ENCODE results near the gene THSD8. TPM values are rescaled to one million over a fixed set of nuclear protein-coding genes. Genes with fewer than 3 reads are reported as not detected.

THSD8 gene
- total RNA-seq, 1 donor from 2014 or later, result 14.2 TPM

DNA sequence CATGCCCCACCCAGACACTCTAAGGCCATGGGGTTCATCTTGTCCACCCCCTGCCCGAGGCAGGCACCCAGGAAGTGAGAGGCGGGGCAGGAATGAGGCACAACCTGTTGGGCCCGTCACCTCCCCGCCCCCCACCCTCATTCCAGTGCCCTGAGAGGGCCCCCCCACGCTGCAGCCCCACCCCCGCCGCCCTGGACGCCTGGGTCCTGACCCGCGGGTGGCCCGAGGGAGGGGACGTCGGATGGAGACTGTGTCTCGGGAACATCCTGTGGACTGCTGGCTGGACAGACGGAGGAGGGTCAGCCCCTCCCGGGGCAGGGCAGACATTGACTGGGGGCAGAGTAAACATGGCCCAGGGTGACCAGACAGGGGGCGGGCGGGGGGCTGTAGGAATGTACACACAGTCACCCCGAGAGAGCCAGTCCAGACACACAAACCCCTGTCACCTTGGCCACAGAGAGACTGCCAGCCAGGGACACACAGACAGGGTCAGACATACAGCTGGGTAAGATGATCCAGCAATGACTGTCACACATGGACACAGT is 17.9 kb upstream of the THSD8 start:
- TF ChIP-seq, protein P1, sequence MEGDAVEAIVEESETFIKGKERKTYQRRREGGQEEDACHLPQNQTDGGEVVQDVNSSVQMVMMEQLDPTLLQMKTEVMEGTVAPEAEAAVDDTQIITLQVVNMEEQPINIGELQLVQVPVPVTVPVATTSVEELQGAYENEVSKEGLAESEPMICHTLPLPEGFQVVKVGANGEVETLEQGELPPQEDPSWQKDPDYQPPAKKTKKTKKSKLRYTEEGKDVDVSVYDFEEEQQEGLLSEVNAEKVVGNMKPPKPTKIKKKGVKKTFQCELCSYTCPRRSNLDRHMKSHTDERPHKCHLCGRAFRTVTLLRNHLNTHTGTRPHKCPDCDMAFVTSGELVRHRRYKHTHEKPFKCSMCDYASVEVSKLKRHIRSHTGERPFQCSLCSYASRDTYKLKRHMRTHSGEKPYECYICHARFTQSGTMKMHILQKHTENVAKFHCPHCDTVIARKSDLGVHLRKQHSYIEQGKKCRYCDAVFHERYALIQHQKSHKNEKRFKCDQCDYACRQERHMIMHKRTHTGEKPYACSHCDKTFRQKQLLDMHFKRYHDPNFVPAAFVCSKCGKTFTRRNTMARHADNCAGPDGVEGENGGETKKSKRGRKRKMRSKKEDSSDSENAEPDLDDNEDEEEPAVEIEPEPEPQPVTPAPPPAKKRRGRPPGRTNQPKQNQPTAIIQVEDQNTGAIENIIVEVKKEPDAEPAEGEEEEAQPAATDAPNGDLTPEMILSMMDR (IDR thresholded peaks at IDR 0.05; ENCODE audit: unreplicated experiment), result no peak
- no peaks in the 10 kb centered on the region for H3K36me3 Mint-ChIP-seq (ENCODE audit: low read depth, unreplicated experiment)
- peak overlapping the region; percentile 84 for H3K4me3 Mint-ChIP-seq (ENCODE audit: unreplicated experiment)
- H3K27ac Mint-ChIP-seq (ENCODE audit: unreplicated experiment), result peak overlapping the region; percentile 95
- H3K4me1 Mint-ChIP-seq (ENCODE audit: unreplicated experiment), result peaks cover 22% of the 10 kb centered on the region
- peaks cover 15% of the 10 kb centered on the region for H3K27me3 Mint-ChIP-seq (ENCODE audit: unreplicated experiment)
- no peaks in the 10 kb centered on the region for H3K9me3 Mint-ChIP-seq (ENCODE audit: unreplicated experiment)
- no peak for DNase-seq (ENCODE audit: low spot score)

DNA sequence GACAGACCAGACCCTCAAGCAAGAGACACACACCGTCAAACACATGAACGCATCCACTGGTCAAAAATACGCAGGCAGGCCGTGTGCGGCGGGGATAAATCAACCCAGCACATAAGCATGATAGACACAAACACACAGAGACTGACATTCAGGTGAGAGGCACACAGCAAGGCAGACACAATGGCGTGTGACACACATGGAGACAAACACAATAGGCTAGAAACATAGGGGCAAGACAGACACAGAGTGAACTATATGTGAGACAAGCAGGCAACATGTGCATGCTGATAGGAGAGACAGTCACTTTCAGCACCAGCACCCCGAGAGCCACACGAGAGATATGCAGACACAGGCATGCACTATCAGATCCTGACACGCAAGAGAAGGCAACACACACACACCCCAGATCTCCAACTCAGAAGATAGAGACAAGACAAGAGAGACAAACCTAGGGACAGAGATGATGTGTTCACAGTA is 17.4 kb upstream of the THSD8 start:
- DNase-seq (ENCODE audit: low spot score), result no peak
- Mint-ChIP-seq H3K27me3 (ENCODE audit: unreplicated experiment) (peaks cover 16% of the 10 kb centered on the region), H3K36me3 (ENCODE audit: low read depth, unreplicated experiment) (no peaks in the 10 kb centered on the region), H3K4me1 (ENCODE audit: unreplicated experiment) (peaks cover 21% of the 10 kb centered on the region), H3K27ac (ENCODE audit: unreplicated experiment) (no peak overlapping the region), H3K4me3 (ENCODE audit: unreplicated experiment) (no peak overlapping the region), H3K9me3 (ENCODE audit: unreplicated experiment) (no peaks in the 10 kb centered on the region)
- TF ChIP-seq, protein P1 (IDR thresholded peaks at IDR 0.05; ENCODE audit: unreplicated experiment), result no peak

DNA sequence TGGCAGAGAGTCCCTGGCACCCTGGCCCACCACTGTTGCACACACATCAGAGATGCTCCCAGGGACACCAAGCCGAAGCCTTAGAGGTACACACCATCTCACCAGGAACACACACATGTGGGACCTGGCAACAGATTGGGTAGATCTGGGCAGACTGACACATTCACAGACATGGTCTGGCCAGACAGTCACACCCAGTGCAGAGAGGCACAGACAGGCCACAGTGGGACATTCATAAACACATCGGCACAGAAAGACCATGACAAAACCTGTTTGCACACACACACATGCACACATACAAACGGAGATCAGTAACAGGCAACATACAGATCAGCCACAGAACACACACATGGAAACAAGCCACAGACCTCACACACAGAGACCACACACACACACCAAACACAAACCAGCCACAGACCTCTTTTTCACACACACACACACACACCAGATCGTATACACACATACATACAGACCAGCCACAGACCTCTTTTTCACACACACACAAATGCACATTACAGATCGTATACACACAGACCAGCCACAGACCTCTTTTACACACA is 16.9 kb upstream of the THSD8 start:
- H3K36me3 Mint-ChIP-seq (ENCODE audit: low read depth, unreplicated experiment), result no peaks in the 10 kb centered on the region
- DNase-seq (ENCODE audit: low spot score), result no peak

DNA sequence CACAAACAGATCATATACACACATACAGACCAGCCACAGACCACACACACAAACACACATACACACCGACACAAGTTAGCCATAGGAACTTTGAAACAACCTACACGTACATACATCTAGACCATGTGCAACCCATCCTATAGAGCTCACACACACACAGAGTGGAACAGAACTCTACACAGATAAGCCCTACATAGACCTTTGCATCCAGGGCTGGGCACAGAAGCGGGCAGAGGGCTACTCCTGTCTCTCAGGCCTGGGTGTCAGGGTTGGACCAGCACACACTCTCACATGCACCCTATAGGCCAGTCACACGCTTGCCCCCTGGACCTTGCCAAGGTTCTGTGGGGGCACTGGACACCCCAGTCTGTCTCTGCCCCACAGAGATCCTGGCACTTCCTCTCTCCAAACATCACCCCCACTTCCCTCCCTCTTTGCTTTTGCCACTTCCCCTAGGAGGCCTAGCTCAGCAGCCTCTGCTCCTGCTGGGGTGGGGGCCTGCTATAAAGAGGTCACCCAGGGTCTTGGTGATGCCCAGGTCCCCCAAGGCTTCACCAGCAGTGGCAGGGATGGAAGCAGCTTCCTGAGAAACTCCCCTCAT is 16.3 kb upstream of the THSD8 start:
- Mint-ChIP-seq H3K27ac (ENCODE audit: unreplicated experiment) (no peak overlapping the region), H3K4me1 (ENCODE audit: unreplicated experiment) (peaks cover 22% of the 10 kb centered on the region), H3K27me3 (ENCODE audit: unreplicated experiment) (peaks cover 18% of the 10 kb centered on the region), H3K4me3 (ENCODE audit: unreplicated experiment) (no peak overlapping the region), H3K9me3 (ENCODE audit: unreplicated experiment) (no peaks in the 10 kb centered on the region), H3K36me3 (ENCODE audit: low read depth, unreplicated experiment) (no peaks in the 10 kb centered on the region)
- TF ChIP-seq, protein P1 (IDR thresholded peaks at IDR 0.05; ENCODE audit: unreplicated experiment), result no peak
- no peak for DNase-seq (ENCODE audit: low spot score)

More for the DNA sequence above, 16.9 kb upstream of the THSD8 start:
- Mint-ChIP-seq H3K4me1 (ENCODE audit: unreplicated experiment) (peaks cover 19% of the 10 kb centered on the region), H3K27ac (ENCODE audit: unreplicated experiment) (no peak overlapping the region), H3K9me3 (ENCODE audit: unreplicated experiment) (no peaks in the 10 kb centered on the region), H3K4me3 (ENCODE audit: unreplicated experiment) (no peak overlapping the region), H3K27me3 (ENCODE audit: unreplicated experiment) (peaks cover 16% of the 10 kb centered on the region)
- TF ChIP-seq, protein P1 (IDR thresholded peaks at IDR 0.05; ENCODE audit: unreplicated experiment), result no peak

Measured in endothelial cell (in vitro differentiated cells).